ENCODE data around the gene CPVL. TPM values are rescaled to one million over a fixed set of nuclear protein-coding genes. Genes with fewer than 3 reads are reported as not detected.

Gene CPVL
- total and polyA plus RNA-seq, 4 donors: 6.0 to 39.0 (median 12.9) TPM

DNA sequence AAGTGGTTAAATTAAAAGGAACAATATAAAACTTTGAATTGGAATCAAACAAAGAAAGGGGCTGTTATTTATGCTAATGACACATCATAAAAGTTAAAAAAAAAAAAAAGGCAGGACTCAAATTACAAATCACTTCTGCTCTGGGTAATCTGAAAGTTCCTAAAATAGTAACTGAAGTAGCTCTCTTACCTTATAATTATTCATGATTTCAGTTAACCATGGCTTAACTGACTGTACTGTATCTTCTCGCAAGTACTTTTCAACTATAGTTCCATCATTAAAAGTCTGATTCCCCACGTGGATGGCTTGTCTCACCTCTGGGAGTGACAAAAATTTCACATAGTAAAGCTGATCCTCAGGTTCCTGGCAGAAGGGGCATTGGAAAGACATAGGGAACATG lies 82.5 kb downstream of the CPVL start:
- Histone ChIP-seq H3K9ac (ENCODE audit: low read depth in 1 of 2, low read length in 2 of 2) (no peak overlapping the region), H3K27me3 (ENCODE audit: control insufficient read depth in 4 of 4, insufficient read depth in 4 of 4, low read length in 3 of 4) (no peaks in the 10 kb centered on the region), H3K9me3 (ENCODE audit: control insufficient read depth in 4 of 4, low read length in 3 of 4) (peaks cover 0 to under 1% (median 0%) of the 10 kb centered on the region in 4 donors), H3K27ac (ENCODE audit: low read depth in 1 of 2, low read length in 2 of 2) (no peak overlapping the region), H3K36me3 (ENCODE audit: control insufficient read depth in 4 of 4, insufficient read depth in 3 of 4, low read depth in 1 of 4, low read length in 3 of 4) (no peaks in the 10 kb centered on the region), H3K4me3 (ENCODE audit: low read depth in 1 of 3, low read length in 3 of 3) (no peak overlapping the region), H3K4me1 (ENCODE audit: control insufficient read depth in 4 of 4, insufficient read depth in 4 of 4, low read length in 3 of 4) (no peaks in the 10 kb centered on the region)
- WGBS: 87% methylated on average over 2 of the region's 2 CpGs
- DNase-seq (ENCODE audit: low spot score): no peak
- TF ChIP-seq HNF4G (IDR thresholded peaks at IDR 0.05) (no peak), EGR1 (IDR thresholded peaks at IDR 0.05; ENCODE audit: low read depth in 2 of 2) (no peak), GABPA (IDR thresholded peaks at IDR 0.05 in 1 of 2, conservative IDR thresholded peaks at IDR 0.05 in 1 of 2) (no peak), HNF4A (conservative IDR thresholded peaks at IDR 0.05) (no peak), NR2F2 (IDR thresholded peaks at IDR 0.05) (no peak), JUND (IDR thresholded peaks at IDR 0.05) (no peak), SP1 (IDR thresholded peaks at IDR 0.05) (no peak), FOXA2 (IDR thresholded peaks at IDR 0.05) (no peak)

DNA sequence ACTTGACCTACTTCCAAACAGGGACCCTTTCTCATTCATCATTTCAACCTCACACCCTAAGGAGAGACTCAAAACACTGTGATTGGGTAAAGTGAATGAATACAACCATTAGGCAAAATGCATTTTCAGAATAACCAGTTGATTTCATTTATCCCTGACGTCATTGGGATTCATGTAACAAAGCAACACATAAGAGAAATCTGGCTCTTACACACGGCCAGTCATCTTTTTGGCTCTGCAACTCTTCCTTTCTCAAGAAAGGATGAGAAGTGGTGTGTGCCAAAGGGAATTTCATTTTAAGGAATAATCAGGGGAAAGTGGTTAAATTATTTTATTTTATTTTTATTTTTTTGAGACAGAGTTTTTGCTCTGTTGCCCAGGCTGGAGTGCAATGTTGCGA lies 83.1 kb downstream of the CPVL start:
- Histone ChIP-seq H3K27ac (ENCODE audit: low read depth in 1 of 2, low read length in 2 of 2) (no peak overlapping the region), H3K36me3 (ENCODE audit: control insufficient read depth in 4 of 4, insufficient read depth in 3 of 4, low read depth in 1 of 4, low read length in 3 of 4) (no peaks in the 10 kb centered on the region), H3K9ac (ENCODE audit: low read depth in 1 of 2, low read length in 2 of 2) (no peak overlapping the region), H3K27me3 (ENCODE audit: control insufficient read depth in 4 of 4, insufficient read depth in 4 of 4, low read length in 3 of 4) (no peaks in the 10 kb centered on the region), H3K9me3 (ENCODE audit: control insufficient read depth in 4 of 4, low read length in 3 of 4) (peaks cover 0 to 3% (median 0%) of the 10 kb centered on the region in 4 donors), H3K4me3 (ENCODE audit: low read depth in 1 of 3, low read length in 3 of 3) (no peak overlapping the region), H3K4me1 (ENCODE audit: control insufficient read depth in 4 of 4, insufficient read depth in 4 of 4, low read length in 3 of 4) (no peaks in the 10 kb centered on the region)
- TF ChIP-seq YY1 (IDR thresholded peaks at IDR 0.05): no peak
- no peak for TF ChIP-seq GABPA (IDR thresholded peaks at IDR 0.05 in 1 of 2, conservative IDR thresholded peaks at IDR 0.05 in 1 of 2)
- TF ChIP-seq EGR1 (IDR thresholded peaks at IDR 0.05; ENCODE audit: low read depth in 2 of 2): no peak
- TF ChIP-seq RXRA (IDR thresholded peaks at IDR 0.05): no peak
- TF ChIP-seq, protein P1, sequence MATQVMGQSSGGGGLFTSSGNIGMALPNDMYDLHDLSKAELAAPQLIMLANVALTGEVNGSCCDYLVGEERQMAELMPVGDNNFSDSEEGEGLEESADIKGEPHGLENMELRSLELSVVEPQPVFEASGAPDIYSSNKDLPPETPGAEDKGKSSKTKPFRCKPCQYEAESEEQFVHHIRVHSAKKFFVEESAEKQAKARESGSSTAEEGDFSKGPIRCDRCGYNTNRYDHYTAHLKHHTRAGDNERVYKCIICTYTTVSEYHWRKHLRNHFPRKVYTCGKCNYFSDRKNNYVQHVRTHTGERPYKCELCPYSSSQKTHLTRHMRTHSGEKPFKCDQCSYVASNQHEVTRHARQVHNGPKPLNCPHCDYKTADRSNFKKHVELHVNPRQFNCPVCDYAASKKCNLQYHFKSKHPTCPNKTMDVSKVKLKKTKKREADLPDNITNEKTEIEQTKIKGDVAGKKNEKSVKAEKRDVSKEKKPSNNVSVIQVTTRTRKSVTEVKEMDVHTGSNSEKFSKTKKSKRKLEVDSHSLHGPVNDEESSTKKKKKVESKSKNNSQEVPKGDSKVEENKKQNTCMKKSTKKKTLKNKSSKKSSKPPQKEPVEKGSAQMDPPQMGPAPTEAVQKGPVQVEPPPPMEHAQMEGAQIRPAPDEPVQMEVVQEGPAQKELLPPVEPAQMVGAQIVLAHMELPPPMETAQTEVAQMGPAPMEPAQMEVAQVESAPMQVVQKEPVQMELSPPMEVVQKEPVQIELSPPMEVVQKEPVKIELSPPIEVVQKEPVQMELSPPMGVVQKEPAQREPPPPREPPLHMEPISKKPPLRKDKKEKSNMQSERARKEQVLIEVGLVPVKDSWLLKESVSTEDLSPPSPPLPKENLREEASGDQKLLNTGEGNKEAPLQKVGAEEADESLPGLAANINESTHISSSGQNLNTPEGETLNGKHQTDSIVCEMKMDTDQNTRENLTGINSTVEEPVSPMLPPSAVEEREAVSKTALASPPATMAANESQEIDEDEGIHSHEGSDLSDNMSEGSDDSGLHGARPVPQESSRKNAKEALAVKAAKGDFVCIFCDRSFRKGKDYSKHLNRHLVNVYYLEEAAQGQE (IDR thresholded peaks at IDR 0.05): no peak
- TF ChIP-seq, protein P2, sequence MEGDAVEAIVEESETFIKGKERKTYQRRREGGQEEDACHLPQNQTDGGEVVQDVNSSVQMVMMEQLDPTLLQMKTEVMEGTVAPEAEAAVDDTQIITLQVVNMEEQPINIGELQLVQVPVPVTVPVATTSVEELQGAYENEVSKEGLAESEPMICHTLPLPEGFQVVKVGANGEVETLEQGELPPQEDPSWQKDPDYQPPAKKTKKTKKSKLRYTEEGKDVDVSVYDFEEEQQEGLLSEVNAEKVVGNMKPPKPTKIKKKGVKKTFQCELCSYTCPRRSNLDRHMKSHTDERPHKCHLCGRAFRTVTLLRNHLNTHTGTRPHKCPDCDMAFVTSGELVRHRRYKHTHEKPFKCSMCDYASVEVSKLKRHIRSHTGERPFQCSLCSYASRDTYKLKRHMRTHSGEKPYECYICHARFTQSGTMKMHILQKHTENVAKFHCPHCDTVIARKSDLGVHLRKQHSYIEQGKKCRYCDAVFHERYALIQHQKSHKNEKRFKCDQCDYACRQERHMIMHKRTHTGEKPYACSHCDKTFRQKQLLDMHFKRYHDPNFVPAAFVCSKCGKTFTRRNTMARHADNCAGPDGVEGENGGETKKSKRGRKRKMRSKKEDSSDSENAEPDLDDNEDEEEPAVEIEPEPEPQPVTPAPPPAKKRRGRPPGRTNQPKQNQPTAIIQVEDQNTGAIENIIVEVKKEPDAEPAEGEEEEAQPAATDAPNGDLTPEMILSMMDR (IDR thresholded peaks at IDR 0.05; ENCODE audit: low read depth, low read length, missing input control): no peak
- TF ChIP-seq NR2F2 (IDR thresholded peaks at IDR 0.05): no peak
- TF ChIP-seq, protein P3, sequence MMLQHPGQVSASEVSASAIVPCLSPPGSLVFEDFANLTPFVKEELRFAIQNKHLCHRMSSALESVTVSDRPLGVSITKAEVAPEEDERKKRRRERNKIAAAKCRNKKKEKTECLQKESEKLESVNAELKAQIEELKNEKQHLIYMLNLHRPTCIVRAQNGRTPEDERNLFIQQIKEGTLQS (IDR thresholded peaks at IDR 0.05): no peak
- TF ChIP-seq JUND (IDR thresholded peaks at IDR 0.05): no peak
- no peak for TF ChIP-seq FOXA1 (IDR thresholded peaks at IDR 0.05)
- no peak for TF ChIP-seq RAD21 (IDR thresholded peaks at IDR 0.05)
- TF ChIP-seq, protein P4, sequence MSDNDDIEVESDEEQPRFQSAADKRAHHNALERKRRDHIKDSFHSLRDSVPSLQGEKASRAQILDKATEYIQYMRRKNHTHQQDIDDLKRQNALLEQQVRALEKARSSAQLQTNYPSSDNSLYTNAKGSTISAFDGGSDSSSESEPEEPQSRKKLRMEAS (IDR thresholded peaks at IDR 0.05): no peak
- no peak for DNase-seq (ENCODE audit: low spot score)
- WGBS: 85% methylated on average over 3 of the region's 3 CpGs
